Urothelium cell line (cell line): Measurements from ENCODE around the gene PIGL.

Experiments used
- DNase-seq: peaks from one replicate; pipeline ENCODE4 v3.0.0; 2011; ENCODE audit warnings: low spot score, mixed read lengths
- FAIRE-seq: peaks from 2 replicates; lab custom pipeline; 2011; peaks lifted over from hg19 to GRCh38; lab: Jason Lieb, UNC

Gene PIGL

DNA sequence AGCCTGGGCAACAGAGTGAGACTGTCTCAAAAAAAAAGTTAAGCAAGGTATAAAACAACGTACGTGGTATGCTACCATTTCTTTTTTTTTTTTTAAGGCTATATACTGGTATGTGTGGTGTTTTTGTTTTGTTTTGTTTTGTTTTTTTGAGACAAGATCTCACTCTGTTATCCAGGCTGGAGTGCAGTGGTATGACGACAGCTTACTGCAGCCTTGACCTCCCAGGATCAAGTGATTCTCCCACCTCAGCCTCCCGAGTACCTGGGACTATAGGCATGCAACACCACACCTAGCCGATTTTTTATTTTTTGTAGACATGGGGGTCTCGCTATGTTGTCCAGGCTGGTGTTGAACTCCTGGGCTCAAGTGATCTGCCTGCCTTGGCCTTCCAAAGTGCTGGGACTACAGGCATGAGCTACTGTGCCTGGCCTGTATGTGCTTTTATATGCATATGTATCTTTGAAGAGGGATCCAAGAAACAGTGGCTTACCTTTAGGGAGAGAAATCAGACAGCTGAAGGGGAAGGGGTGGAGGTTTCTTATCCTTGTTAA lies 129.8 kb downstream of the PIGL start:
- no peak for FAIRE-seq
- DNase-seq = no peak

DNA sequence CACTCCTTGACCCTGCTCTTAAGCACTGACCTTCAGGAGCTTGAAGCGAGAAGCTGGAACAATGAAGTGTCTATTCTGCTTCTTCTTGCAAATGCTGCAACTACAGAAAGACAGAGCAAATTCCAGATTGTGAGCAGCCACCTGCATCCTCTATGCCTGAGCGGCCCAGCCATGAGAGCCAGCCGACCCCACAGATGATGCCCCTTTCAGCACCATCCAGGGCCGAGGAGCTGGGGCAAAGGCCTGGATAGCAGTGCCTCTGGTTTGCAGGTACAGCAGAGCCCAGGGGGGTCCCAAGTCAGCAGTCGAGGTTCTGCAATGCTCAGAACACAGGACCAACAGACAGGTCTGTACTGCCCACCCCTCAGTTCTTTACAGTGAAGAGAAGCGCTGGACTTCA lies 131.6 kb downstream of the PIGL start:
- DNase-seq (no peak), FAIRE-seq (no peak)

DNA sequence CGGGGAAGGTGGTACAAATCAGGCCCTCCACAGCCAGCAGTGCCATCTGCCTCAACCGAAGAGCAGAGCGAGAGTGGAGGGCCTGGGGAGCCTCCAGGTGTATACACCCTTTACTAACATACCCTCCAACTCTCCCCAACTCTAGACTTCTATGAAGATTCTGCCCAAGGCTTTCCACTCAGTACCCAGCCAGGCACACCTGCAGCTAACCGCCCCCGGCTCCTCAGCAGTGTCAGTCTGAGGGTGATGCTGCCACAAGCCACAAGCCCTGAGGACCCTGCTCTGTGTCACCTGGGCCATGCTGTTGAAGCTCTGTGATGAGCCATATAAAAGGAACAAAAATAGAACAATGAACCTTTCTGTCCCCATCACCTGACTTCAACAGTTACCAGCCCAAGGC lies 132.4 kb downstream of the PIGL start:
- DNase-seq (no peak), FAIRE-seq (no peak)

DNA sequence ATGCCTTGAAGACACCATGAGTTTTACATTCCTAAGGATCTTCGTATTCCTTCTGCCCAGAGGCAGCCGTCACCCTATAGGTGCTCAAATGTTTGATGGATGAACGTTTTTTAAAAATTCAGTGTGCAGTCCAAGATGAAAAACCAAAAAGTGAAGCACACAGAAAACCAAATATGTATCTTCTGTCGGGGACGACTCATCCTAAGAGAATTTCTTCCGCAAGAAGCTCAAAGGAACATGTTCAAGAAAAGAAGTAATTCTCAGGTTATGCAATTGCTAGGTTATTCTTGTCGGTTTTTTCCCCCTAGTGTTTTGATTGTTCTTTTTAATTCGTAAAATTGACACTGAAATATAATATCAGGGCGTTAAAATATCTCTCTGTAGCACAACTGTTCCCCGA lies 134.8 kb downstream of the PIGL start:
- DNase-seq (no peak), FAIRE-seq (no peak)

DNA sequence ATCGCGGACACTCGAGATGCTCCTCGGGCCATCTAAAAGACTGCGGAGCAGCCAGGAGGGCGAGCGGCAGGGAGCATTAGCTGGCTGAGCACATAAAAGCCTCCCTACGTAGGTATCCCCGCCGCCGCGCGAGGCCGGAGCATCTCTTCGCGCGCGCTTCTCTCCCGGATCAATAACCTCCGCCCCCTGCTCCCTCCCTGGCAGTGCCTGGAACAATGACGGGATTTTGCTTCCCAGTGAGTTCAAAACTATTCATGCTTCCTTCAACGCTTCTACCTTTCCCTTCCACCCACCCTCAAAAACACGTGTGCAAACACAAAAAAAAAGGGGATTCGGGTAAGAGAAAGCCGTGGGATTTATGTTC lies 135.3 kb downstream of the PIGL start:
- DNase-seq (peak; percentile 35), FAIRE-seq (no peak)

DNA sequence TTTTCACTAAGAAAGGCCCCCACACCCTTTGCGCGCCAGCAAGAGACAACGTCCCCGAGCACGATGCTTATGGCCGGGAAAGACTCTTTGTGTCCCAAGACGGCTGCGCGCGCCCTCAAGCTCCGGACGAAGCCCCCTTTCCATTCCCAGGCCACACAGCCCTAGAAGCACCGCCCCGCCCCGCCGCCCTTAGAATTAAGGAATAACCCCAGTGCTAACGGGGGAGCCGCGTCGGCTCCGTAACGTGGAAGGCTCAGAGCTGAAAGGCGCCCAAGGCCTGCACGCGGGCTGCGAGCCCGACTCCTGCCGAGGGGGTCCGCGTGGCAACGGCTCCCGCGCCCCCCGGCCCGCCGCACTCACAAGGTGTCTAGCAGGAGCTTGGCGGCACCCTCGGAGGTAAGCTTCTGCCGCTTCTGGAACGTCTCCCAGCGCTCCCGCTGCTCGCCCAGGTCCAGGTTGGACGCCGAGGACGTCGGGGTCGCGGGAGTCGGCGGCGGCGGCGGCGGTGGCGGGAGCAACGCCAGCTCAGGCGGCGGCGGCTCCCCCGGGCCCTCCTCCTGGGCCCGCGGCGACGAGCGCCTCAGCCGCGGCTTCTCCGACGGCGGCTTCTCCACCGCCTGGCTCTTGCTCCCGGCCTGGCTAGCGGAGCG lies 135.8 kb downstream of the PIGL start:
- DNase-seq = peak; percentile 42

DNA sequence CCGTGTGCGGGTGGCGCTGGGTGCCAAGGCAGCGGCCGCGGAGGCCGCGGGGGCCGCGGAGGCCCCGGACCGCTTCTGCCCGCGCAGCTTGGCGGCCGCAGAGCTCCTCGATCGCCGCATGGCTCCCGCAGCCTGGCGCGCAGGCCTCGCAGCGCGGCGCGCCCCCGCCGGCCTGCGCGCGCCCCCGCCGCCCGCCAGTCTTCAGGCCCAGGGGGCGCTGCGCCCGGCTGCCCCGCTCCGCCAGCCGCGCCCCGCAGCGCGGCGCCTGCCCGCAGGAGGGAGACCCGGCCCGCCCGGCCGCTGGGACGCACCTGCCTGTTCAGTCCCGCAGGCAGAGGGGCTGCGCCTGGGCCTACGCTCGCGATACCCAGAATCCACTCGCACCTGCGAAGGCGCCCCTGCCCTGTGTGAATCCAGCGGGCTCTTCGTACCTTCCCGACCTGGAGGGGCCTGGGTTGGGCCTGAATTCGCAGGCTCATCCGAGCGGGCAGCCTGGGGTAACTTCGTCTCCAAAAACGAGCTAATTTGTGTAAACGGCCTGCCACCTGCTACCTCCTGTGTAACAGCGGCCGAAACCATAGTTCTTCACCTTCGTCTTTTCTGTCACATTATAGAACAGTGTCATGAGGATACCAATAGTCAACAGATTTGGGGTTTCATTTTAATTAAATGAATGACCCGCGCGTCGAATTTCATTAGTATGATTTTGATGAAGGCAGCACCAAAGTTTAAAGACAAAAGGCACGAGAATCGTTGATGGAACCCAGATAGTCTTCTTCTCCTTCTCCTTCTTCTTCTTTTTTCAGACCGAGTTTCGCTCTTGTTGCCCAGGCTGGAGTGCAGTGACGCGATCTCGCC lies 136.5 kb downstream of the PIGL start, which contains the start of gene CENPV:
TSS of gene CENPV (minus strand) at position 153 of the 858 bp plus-strand sequence. CDS start at position 120, 33 bp downstream.
- peak; percentile 67 for DNase-seq
- no peak for FAIRE-seq

More for the DNA sequence above, 135.8 kb downstream of the PIGL start:
- FAIRE-seq = no peak

DNA sequence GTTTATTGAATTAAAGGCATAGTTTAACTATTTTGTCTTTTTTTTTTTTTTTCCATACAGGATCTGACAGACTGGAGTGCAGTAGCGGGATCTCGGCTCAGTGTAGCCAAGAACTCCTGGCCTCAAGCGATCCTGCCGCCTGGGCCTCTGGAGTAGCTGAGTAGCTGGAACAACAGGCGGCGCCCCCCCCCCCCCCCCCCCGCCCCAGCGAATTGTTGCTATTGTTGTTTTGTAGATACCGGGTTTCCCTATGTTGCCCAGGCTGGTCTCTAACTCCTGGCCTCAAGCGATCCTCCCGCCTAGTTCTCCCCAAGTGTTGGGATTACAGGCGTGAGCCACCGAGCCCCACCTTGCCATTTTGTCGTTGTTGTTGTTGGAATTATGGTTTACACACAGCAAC lies 137.6 kb downstream of the PIGL start:
- FAIRE-seq (no peak), DNase-seq (no peak)

DNA sequence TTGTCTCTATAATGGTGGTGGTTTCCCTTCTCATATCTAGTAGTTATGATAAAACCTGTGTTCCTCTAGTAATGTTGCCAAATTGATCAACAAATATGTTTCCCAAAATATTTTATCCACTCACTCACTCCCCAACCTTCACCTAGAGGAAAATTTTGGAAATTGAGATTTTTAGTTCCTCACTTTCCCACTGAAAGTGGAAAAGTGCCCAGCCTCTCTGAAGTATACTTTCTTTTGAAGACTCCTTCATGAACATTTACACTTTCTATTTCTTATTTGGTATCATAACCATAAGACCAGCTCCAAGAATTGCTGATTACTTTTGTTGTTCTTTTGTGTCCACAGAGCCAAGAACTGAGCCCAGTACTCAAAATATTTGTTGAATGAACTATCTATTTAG lies 141.4 kb downstream of the PIGL start:
- no peak for FAIRE-seq

DNA sequence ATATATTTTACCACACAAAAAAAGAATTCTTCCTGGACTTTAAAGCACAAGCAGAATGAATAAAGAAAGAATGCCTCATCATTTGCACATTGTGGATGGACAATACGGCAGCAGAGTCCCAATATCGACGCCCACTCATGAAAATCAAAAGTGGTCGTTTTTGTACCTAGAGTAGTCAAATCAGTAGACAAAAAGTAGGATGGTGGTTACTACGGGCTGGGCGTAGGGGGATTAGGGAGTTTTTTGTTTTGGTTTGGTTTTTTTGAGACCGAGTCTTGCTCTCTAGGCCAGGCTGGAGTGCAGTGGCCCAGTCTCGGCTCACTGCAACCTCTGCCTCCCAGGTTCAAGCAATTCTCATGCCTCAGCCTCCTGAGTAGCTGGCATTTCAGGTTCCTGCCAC lies 144.9 kb downstream of the PIGL start:
- FAIRE-seq = no peak
- no peak for DNase-seq

More for the DNA sequence above, 141.4 kb downstream of the PIGL start:
- DNase-seq = no peak

DNA sequence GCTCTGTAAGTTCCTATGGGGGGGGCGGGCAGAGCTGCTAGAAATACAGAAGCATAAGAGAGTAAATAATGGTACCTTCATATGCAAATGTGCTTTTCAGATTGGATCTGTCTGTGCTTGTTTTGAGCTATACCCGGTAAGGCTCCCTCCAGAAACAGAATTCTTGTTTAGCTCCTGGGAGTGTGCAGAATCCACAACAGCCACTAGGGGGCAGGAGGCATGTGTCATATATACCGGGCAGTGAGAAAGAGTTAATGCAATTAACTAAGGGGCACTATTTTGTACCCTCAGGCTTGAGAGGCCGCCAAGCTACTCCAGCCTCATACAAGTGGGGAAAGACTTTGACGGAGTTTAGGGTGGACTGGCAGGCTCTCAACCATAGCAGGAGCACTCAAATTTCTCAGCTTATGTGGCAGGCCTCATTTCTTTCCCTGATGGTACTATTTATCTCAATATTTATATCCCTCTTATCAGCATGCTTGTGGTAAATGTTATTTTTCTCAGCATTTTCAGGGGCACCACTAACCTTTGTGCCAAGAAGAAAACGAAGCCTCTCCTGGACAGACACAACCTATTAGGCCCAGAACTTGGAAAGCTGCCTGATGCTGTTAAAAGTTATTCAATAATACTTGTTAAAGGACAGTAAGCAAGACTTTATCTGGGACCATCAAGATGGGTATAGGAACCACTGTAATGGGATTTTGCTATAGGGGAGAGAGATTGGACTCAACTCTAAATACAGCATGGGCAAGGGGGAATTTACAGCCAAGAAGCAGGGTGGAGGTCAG lies 146.9 kb downstream of the PIGL start:
- FAIRE-seq (no peak), DNase-seq (peak; percentile 62)

DNA sequence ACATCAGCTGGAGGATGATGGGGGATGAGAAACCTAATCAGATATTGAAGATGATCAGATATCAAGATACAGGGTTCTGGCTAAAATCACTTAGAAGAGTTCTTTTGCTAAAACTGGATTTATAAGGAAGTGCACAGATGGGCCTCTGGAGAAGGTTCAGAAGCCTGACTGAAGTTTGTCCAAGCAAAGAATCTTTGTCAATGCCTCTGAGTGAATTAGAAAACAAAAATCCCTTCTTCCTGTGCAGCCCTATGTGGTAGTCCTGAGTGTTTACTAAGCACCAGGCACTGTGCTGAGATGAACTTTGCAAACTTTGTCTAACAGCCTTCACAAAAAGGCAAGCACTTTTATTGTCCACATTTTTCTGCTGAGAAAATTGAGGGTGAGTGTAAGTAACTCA lies 147.6 kb downstream of the PIGL start:
- no peak for DNase-seq
- no peak for FAIRE-seq

DNA sequence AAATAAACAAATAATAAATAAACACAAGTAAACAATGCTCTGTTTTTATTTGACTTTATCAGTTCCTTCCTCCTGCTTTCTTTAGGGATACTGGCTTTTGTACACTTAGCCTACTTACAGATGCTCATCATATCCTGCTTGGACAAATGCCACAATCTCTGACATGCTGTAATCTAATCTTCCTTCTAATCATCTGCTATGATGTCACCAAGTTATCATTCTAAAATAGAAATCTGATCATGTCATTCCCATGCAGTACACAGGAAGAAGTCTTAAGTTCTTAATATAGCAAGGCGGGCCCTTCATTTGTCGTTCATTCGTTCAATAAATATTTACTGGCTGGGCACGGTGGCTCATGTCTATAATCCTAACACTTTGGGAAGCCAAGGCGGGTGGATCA lies 154.7 kb downstream of the PIGL start:
- FAIRE-seq = no peak

DNA sequence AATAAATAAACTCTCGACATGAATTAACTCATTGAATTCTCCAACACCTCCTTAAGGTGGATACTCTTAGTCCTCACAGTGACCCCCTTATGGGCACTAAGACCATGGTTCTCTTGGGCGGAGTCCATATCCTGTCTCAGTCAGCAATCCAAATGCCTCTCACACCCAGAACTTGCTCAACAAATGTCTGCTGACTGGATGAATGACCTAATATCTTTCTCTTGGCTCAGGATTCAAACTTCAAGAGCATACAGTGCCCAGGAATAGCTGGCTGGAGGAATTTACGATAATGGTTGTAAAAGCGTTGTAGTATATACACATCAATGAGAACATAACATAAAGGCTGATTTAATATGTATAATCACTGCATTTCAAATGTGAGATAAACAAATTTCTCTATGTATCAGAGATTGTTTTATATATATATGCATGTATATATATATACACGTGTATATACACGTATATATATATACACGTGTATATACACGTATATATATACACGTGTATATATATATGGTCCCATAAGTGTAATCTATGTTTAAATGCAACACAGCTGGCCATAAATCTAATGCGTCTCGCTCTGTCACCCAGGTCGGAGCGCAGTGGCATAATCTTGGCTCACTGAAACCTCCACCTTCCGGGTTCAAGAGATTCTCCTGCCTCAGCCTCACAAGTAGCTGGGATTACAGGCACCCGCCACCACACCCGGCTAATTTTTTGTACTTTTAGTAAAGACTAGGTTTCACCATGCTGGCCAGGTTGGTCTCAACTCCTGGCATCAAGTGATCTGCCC lies 157.3 kb downstream of the PIGL start:
- no peak for FAIRE-seq

More for the DNA sequence above, 154.7 kb downstream of the PIGL start:
- DNase-seq = no peak

More for the DNA sequence above, 157.3 kb downstream of the PIGL start:
- DNase-seq = no peak
